Spleen (tissue), 11 donors: ENCODE measurements around the gene BHLHE23. TPM values are rescaled to one million over a fixed set of nuclear protein-coding genes. Genes with fewer than 3 reads are reported as not detected.

Experiments used
- DNase-seq: peaks from one replicate; pipeline ENCODE4 v3.0.0-alpha.2; 2020
- H3K27ac ChIP-seq, 8 donors: fragments of 200-600 bp; sonication (generic) in 7 of 8; 1 replicate in 4 of 8; 2 replicates in 4 of 8; pipeline versions ENCODE4 v1.5.0 to v1.8.0; 2016 to 2021; ENCODE audit warnings: inconsistent platforms in 4 of 8, mild to moderate bottlenecking in 4 of 8, moderate library complexity in 1 of 8
- H3K27me3 ChIP-seq, 7 donors: fragments of 200-600 bp; sonication (generic) in 6 of 7; replicated peaks in 1 of 7; 1 replicate in 4 of 7; 2 replicates in 3 of 7; pipeline versions ENCODE4 v1.5.0 to v1.8.0; 2016 to 2021; ENCODE audit warnings: inconsistent platforms in 3 of 7, mild to moderate bottlenecking in 1 of 7
- H3K36me3 ChIP-seq, 6 donors: fragments of 200-600 bp; sonication (generic) in 5 of 6; 1 replicate in 4 of 6; 2 replicates in 2 of 6; pipeline versions ENCODE4 v1.5.0 to v1.8.0; 2016 to 2021; ENCODE audit warnings: inconsistent platforms in 2 of 6
- H3K4me1 ChIP-seq, 6 donors: fragments of 200-600 bp; sonication (generic) in 5 of 6; 1 replicate in 3 of 6; 2 replicates in 3 of 6; pipeline versions ENCODE4 v1.5.0 to v1.8.0; 2016 to 2021; ENCODE audit warnings: inconsistent platforms in 3 of 6
- H3K4me3 ChIP-seq, 8 donors: fragments of 200-600 bp; sonication (generic) in 7 of 8; 1 replicate in 4 of 8; 2 replicates in 4 of 8; pipeline versions ENCODE4 v1.5.0 to v1.8.0; 2016 to 2021; ENCODE audit warnings: inconsistent platforms in 4 of 8, mild to moderate bottlenecking in 4 of 8, moderate library complexity in 2 of 8
- H3K9me3 ChIP-seq, 8 donors: fragments of 200-600 bp; sonication (generic) in 7 of 8; 1 replicate in 4 of 8; 2 replicates in 4 of 8; pipeline versions ENCODE4 v1.5.0 to v1.8.0; 2016 to 2021; ENCODE audit warnings: inconsistent platforms in 4 of 8
- CTCF ChIP-seq, 11 experiments: fragments of 200-600 bp in 7 of 11; fragments of 450-650 bp in 4 of 11; sonication (generic) in 4 of 11; IDR thresholded peaks in 8 of 11; conservative IDR thresholded peaks in 3 of 11; 1 replicate in 7 of 11; 2 replicates in 4 of 11; pipeline versions ENCODE4 v1.4.0 to v1.8.0; 2016 to 2021; ENCODE audit warnings: antibody characterized with exemption in 11 of 11, inconsistent platforms in 4 of 11, mild to moderate bottlenecking in 1 of 11
- POLR2A ChIP-seq, 3 donors: fragments of 450-650 bp; IDR thresholded peaks; one replicate each; pipeline ENCODE4 v1.5.1; 2017; ENCODE audit warnings: antibody characterized with exemption in 3 of 3, mild to moderate bottlenecking in 1 of 3
- POLR2AphosphoS5 ChIP-seq, 3 donors: sonication (generic); formaldehyde crosslinking; IDR thresholded peaks; one replicate each; pipeline ENCODE4 v1.5.1; 2017; ENCODE audit warnings: antibody characterized with exemption in 3 of 3
- WGBS, 5 donors: extraction: QIAGEN DNeasy Blood & Tissue Kit in 3 of 5; methylation state at CpG; one replicate each; pipeline versions ENCODE4 v1.1.5 to v1.1.7; 2013 to 2018; 5-methylcytosine and 5-hydroxymethylcytosine counted together
- intact Hi-C: fragments of 100-400 bp; cut with DNase I; formaldehyde crosslinking; loops from one replicate; pipeline ENCODE4 v1.15.0; 2023; ENCODE audit warnings: low total_unique reads
- polyA plus RNA-seq, 3 donors: library from polyadenylated mRNA; stranded (reverse); fragments of 200-250 nt; gene quantifications; one replicate each; pipeline ENCODE4 v1.2.1, GENCODE V29; 2013
- total RNA-seq, 7 donors: library from RNA; depleted of rRNA in 3 of 7; stranded (reverse); fragments of >200 nt in 3 of 7; fragmentation: NEBNext Ultra II Directional in 4 of 7; extraction: Animal tissue kit (Norgen Biotek cat#: 25700) in 4 of 7; gene quantifications; one replicate each; pipeline versions ENCODE4 v1.1.0 to v1.2.1, GENCODE V29; 2016 to 2021
- donor health status: healthy with polysubstance abuse.
- donor health status: DM: no; HTN: no; CAD: no; lungs with moderate emphysema.
- donor health status: DM: no; HTN: no; CAD: no.
- donor health status: Bipolar disorder and iron deficiency.
- donor health status: healthy.
- donor health status: DM: no; HTN: no; CAD: no.
- donor health status: DM: yes; HTN: yes; CAD: no.

Gene BHLHE23
- total and polyA plus RNA-seq, 10 donors: not detected

- Histone ChIP-seq H3K27me3 (peaks cover 1 to 95% (median 65%) of the 10 kb centered on the region in 7 donors), H3K4me3 (no peak overlapping the region), H3K4me1 (peaks cover 8 to 13% (median 10%) of the 10 kb centered on the region in 6 donors), H3K36me3 (no peaks in the 10 kb centered on the region), H3K27ac (no peak overlapping the region), H3K9me3 (peaks cover 0 to 13% (median 3%) of the 10 kb centered on the region in 8 donors)
- intact Hi-C loops: no loop called here
- WGBS, 5 donors: 54 to 71% (median 61%) methylated on average over 6 to 12 of the region's 12 CpGs
- no peak for TF ChIP-seq POLR2A (IDR thresholded peaks at IDR 0.05)
- no peak for TF ChIP-seq POLR2AphosphoS5 (IDR thresholded peaks at IDR 0.05)
- TF ChIP-seq CTCF (IDR thresholded peaks at IDR 0.05 in 8 of 11, conservative IDR thresholded peaks at IDR 0.05 in 3 of 11): no peak
- peak; percentile 57 for DNase-seq
Observed at GRCh38 chr20:63022501-63022900, 15.7 kb upstream of the BHLHE23 start.

- peaks cover 0 to 95% (median 65%) of the 10 kb centered on the region in 7 donors for H3K27me3 ChIP-seq
- peaks cover 0 to 13% (median 3%) of the 10 kb centered on the region in 8 donors for H3K9me3 ChIP-seq
- peaks cover 8 to 13% (median 10%) of the 10 kb centered on the region in 6 donors for H3K4me1 ChIP-seq
- peak; percentile 59 for DNase-seq
- H3K27ac ChIP-seq: no peak overlapping the region
- intact Hi-C loops: no loop called here
- no peaks in the 10 kb centered on the region for H3K36me3 ChIP-seq
- H3K4me3 ChIP-seq: no peak overlapping the region
- 74 to 83% (median 78%) methylated on average over 29 to 40 of the region's 40 CpGs for WGBS, 5 donors
- TF ChIP-seq CTCF (IDR thresholded peaks at IDR 0.05 in 8 of 11, conservative IDR thresholded peaks at IDR 0.05 in 3 of 11): no peak
- TF ChIP-seq POLR2A (IDR thresholded peaks at IDR 0.05): no peak
- TF ChIP-seq POLR2AphosphoS5 (IDR thresholded peaks at IDR 0.05): no peak
Observed at GRCh38 chr20:63021356-63022321, 14.9 kb upstream of the BHLHE23 start.

GRCh38 chr20:63020681-63021080, 13.9 kb upstream of the BHLHE23 start:
- WGBS, 5 donors: 85 to 92% (median 90%) methylated on average over 10 of the region's 10 CpGs
- no peak for TF ChIP-seq POLR2AphosphoS5 (IDR thresholded peaks at IDR 0.05)
- H3K27ac ChIP-seq: no peak overlapping the region
- H3K27me3 ChIP-seq: peaks cover 0 to 95% (median 66%) of the 10 kb centered on the region in 7 donors
- peaks cover 0 to 13% (median 3%) of the 10 kb centered on the region in 8 donors for H3K9me3 ChIP-seq
- H3K4me1 ChIP-seq: peaks cover 2 to 7% (median 5%) of the 10 kb centered on the region in 6 donors
- intact Hi-C loops: no loop called here
- DNase-seq: peak; percentile 25
- no peak overlapping the region for H3K4me3 ChIP-seq
- H3K36me3 ChIP-seq: no peaks in the 10 kb centered on the region

- Histone ChIP-seq H3K27ac (no peak overlapping the region), H3K4me3 (no peak overlapping the region), H3K9me3 (peaks cover 0 to 27% (median 15%) of the 10 kb centered on the region in 8 donors), H3K27me3 (peaks cover 3 to 95% (median 61%) of the 10 kb centered on the region in 7 donors), H3K4me1 (no peaks in the 10 kb centered on the region), H3K36me3 (no peaks in the 10 kb centered on the region)
- peak; percentile 73 for DNase-seq
- TF ChIP-seq POLR2AphosphoS5 (IDR thresholded peaks at IDR 0.05): no peak
- no peak for TF ChIP-seq CTCF (IDR thresholded peaks at IDR 0.05 in 8 of 11, conservative IDR thresholded peaks at IDR 0.05 in 3 of 11)
- TF ChIP-seq POLR2A (IDR thresholded peaks at IDR 0.05): no peak
- intact Hi-C loops: no loop called here
- 87 to 91% (median 88%) methylated on average over 14 to 25 of the region's 25 CpGs for WGBS, 5 donors
Observed at GRCh38 chr20:63017826-63018411, 11.2 kb upstream of the BHLHE23 start.
